GM18517 (cell line): Measurements from ENCODE around the gene JAGN1.
"Not testable (repeated sequence)": the region's sequence is repeated elsewhere in the genome, so short reads cannot be mapped to it uniquely, and the experiment has no call there.

Experiments
- ATAC-seq: cut with Tn5 transposase; IDR thresholded peaks from one replicate; pipeline ENCODE4 v1.9.1; 2021; ENCODE audit warnings: mild to moderate bottlenecking, moderate library complexity; ENCODE audit not compliant: unreplicated experiment

Gene JAGN1

GRCh38 chr3:9897408-9898372 is 7.3 kb downstream of the JAGN1 start:
- ATAC-seq, result peak; percentile 52

GRCh38 chr3:9898467-9899241 is 8.2 kb downstream of the JAGN1 start:
- ATAC-seq, result no peak

- no peak for ATAC-seq
Observed at GRCh38 chr3:9899289-9899791, 8.9 kb downstream of the JAGN1 start.

DNA sequence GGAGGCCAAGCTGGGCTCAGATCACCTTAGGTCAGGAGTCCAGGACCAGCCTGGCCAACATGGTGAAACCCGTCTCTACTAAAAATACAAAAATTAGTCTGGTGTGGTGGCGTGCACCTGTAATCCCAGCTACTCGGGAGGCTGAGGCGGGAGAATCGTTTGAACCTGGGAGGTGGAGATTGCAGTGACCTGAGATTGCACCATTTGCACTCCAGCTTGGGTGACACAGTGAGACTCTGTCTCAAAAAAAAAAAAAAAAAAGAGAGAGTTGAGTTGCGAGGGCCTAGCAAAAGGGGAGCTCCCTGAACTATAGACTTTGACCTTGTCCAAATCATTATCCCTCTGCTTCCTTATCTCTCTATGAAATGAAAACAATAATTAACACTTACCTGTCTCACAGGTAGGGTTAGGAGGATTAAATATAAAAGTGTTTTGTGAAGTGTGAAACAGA is 10.6 kb downstream of the JAGN1 start:
- not testable (repeated sequence) for ATAC-seq

DNA sequence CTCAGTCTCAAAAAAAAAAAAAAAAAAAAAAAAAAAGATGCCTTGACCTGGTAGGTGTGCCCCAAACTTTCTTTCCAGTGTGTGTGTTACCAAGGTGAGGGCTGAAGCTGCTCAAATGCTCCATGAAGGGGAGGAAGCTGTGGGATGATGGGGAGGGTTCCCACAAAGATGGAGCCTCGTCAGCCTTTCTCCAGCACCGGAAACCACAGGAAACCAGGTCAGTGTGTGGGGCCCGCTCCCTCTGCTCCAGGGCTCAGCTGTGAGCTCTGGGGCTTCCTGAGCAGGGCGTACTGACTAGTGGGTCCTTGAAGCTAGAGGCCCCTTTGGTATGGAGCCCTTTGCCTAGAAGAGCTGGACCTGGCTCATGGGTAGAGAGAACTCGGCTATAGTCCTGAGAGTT is 11.6 kb downstream of the JAGN1 start:
- ATAC-seq, result no peak

DNA sequence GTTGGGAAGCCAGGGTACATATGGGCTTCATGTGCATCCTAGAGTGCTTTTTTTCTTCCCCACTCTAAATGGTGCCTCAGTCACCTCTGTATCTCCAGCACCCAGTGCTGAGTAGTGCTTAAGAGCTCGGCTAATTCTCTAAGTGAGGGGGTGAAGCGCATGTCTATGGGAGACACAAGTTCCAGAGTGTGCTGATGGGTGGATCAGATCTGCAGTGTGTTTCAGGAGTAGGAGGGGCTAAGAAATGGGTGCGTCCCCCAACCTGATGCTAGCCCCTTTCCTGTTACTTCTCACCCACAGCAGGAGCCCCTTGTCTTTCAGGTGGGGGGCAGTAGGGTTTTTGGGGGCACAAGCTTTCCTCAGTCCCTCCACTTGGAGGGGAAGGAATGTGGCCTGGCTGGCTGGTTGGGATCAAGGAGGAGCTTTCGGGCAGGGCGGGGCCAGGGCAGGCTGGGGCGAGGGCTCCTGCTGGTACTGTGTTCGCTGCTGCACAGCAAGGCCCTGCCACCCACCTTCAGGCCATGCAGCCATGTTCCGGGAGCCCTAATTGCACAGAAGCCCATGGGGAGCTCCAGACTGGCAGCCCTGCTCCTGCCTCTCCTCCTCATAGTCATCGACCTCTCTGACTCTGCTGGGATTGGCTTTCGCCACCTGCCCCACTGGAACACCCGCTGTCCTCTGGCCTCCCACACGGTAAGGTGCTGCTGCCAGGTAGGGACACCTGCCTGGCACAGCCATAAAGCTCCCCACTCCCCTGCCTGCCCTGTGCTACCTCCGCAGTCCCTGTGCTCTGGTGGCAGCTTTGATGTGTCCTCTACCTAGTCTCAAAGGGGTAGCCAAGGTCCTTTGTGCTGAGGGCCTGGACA is 12.2 kb downstream of the JAGN1 start, which contains the start of gene IL17RE:
TSS of gene IL17RE (plus strand) at position 477 of the 866 bp plus-strand sequence. CDS start at position 562, 85 bp downstream.
- ATAC-seq, result no peak

- ATAC-seq, result no peak
Observed at GRCh38 chr3:9903238-9903624, 12.8 kb downstream of the JAGN1 start.

DNA sequence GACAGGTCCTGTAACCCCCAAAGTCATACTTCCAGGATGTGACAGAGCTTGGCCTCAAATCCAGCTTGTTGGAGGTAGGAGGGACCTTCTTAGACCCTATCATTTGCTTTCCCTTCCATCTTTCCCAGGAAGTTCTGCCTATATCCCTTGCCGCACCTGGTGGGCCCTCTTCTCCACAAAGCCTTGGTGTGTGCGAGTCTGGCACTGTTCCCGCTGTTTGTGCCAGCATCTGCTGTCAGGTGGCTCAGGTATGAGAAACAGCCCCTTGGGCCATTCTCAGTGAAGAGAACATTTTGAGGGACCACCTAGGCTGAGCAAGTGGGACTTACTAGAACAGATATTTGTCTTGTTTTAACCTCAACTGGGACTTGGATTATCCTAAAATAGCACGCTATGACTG is 13.5 kb downstream of the JAGN1 start:
- no peak for ATAC-seq

- no peak for ATAC-seq
Observed at GRCh38 chr3:9906480-9906879, 16.1 kb downstream of the JAGN1 start.

GRCh38 chr3:9908286-9908685 is 17.9 kb downstream of the JAGN1 start:
- no peak for ATAC-seq

DNA sequence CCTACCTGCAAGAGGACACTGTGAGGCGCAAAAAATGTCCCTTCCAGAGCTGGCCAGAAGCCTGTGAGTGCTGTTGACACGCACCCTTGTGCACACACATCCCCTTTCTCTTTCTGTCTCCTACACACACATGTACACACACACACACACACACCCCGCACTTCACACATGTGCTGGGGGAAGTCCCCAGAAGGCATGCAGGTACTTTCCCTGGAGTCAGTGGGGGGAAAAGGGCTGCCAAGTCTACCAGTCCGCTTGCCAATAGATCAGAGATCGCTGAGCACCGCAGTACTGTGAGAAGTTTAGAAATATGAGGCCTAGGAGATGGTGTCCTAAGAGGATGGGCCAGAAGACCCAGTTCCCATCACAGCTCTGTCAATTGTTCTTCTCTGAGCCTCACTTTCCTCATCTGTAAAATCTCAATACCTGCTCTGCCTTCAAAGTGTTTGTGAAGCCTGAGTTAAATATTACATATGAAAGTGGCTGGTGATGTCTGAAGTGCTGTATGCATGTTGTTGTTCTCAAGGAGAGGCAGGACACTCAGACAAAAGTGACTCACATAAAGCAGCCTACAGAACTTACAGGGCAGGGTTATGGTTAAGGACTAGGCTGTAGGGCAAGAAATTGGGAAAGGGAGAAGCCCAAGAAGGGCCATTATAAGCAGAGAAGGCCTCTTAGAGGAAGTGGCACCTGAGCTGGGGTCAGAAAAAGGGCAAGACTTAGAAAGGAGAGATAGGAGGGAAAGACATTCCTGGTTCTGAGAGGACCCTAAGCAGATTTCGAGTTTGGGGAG is 19.0 kb downstream of the JAGN1 start:
- no peak for ATAC-seq

GRCh38 chr3:9911863-9912262 is 21.5 kb downstream of the JAGN1 start:
- no peak for ATAC-seq

DNA sequence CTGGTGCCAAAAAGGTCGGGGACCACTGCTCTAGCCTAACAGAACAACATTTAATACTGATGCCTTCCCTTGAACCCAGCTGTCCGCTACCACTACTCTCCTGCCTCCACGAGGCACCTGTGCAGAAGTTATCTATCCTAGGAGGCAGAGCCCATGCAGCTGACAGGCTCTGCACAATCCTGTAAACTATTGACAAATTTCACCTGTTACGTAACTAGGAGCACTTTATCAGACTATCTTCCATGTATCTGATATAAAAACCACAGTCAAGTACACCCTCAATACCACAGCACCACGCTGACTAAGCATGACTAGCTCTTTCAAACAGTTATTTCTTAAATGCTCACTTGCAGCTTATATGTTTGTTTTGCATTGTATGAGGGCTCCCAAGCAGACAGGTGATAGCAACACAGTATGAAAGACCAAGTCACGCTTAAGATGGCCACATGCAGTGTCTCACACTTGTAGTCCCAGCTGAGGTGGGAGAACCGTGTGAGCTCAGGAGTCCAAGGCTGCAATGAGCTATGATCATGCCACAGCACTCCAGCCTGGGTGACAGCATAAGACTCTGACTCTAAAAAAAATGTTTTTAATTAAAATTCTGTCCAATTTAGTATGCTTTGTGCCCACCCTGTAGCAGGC is 22.0 kb downstream of the JAGN1 start:
- ATAC-seq, result no peak

- ATAC-seq, result no peak
Observed at GRCh38 chr3:9913601-9914000, 23.2 kb downstream of the JAGN1 start.

DNA sequence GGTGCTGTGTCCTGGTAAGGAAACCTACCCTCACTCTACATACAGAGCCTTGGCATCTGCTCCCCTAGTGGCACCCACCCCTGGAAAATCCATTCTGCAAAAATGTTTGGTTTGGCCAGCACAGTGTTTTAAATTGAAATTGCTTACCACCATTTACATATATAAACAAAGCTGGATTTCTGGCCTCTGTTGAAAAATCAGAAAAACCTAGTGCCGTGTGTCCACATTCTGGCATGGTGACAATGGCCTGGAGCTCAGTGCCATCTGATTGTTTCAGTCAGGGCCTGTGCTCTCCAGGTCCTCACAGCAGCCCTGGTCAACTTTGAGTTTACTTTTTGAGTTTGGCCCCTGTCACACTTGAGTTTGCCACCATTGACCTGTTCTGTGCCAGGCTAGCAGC is 23.6 kb downstream of the JAGN1 start:
- no peak for ATAC-seq

- no peak for ATAC-seq
Observed at GRCh38 chr3:9914559-9915253, 24.3 kb downstream of the JAGN1 start.

DNA sequence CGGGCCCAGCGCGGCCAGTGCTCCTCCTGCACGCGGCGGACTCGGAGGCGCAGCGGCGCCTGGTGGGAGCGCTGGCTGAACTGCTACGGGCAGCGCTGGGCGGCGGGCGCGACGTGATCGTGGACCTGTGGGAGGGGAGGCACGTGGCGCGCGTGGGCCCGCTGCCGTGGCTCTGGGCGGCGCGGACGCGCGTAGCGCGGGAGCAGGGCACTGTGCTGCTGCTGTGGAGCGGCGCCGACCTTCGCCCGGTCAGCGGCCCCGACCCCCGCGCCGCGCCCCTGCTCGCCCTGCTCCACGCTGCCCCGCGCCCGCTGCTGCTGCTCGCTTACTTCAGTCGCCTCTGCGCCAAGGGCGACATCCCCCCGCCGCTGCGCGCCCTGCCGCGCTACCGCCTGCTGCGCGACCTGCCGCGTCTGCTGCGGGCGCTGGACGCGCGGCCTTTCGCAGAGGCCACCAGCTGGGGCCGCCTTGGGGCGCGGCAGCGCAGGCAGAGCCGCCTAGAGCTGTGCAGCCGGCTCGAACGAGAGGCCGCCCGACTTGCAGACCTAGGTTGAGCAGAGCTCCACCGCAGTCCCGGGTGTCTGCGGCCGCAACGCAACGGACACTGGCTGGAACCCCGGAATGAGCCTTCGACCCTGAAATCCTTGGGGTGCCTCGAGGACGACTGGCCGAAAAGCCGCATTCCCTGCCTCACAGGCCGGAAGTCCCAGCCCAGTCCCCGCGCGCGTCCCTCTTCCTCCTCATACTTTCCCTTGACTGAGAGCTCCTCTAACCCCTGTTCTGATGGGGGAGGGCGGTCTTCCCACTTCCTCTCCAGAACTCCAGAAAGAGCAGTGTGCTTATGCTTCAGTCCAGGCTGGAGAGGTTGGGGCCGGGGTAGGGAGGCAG is 25.1 kb downstream of the JAGN1 start:
- ATAC-seq, result no peak

- ATAC-seq, result no peak
Observed at GRCh38 chr3:9916346-9916733, 25.9 kb downstream of the JAGN1 start.
